ENCODE measurements around the gene ZNF302.

ZNF302 gene

GRCh38 chr19:34690372-34690771 lies 12.9 kb downstream of the ZNF302 start:
- peaks cover 13% of the 10 kb centered on the region for H3K9me3 ChIP-seq (ENCODE audit: low read length)
- H2AFZ ChIP-seq (ENCODE audit: low read length) = no peak overlapping the region
- H3K4me3 ChIP-seq (ENCODE audit: low read depth, low read length, poor library complexity, severe bottlenecking) = no peak overlapping the region
- H3K9me2 ChIP-seq (ENCODE audit: low read depth, low read length) = no peaks in the 10 kb centered on the region
- TF ChIP-seq EZH2 (IDR thresholded peaks at IDR 0.05; ENCODE audit: borderline replicate concordance, low read length) = no peak
- no peak for TF ChIP-seq CTCF (IDR thresholded peaks at IDR 0.05; ENCODE audit: low read length)
- no peaks in the 10 kb centered on the region for H3F3A ChIP-seq (ENCODE audit: insufficient read depth, low read length)
- no peaks in the 10 kb centered on the region for H4K20me1 ChIP-seq (ENCODE audit: insufficient read depth, low read length)
- no peaks in the 10 kb centered on the region for H3K36me3 ChIP-seq (ENCODE audit: insufficient read depth, low read length)
- no peaks in the 10 kb centered on the region for H3K79me2 ChIP-seq (ENCODE audit: insufficient read depth, low read length)
- H3K4me1 ChIP-seq (ENCODE audit: insufficient read depth, low read length, severe bottlenecking) = no peaks in the 10 kb centered on the region
- H3K4me2 ChIP-seq (ENCODE audit: low read length) = no peak overlapping the region
- no peak overlapping the region for H3K27ac ChIP-seq (ENCODE audit: low read depth, low read length, poor library complexity, severe bottlenecking)
- no peaks in the 10 kb centered on the region for H3K27me3 ChIP-seq (ENCODE audit: insufficient read depth, low read length)
- H3K9ac ChIP-seq (ENCODE audit: low read length) = no peak overlapping the region

GRCh38 chr19:34692549-34692948 lies 15.1 kb downstream of the ZNF302 start:
- H3K9me2 ChIP-seq (ENCODE audit: low read depth, low read length) = no peaks in the 10 kb centered on the region
- no peaks in the 10 kb centered on the region for H3K79me2 ChIP-seq (ENCODE audit: insufficient read depth, low read length)
- H3K27ac ChIP-seq (ENCODE audit: low read depth, low read length, poor library complexity, severe bottlenecking) = no peak overlapping the region
- H3K4me1 ChIP-seq (ENCODE audit: insufficient read depth, low read length, severe bottlenecking) = no peaks in the 10 kb centered on the region
- no peak overlapping the region for H3K9ac ChIP-seq (ENCODE audit: low read length)
- no peaks in the 10 kb centered on the region for H3K36me3 ChIP-seq (ENCODE audit: insufficient read depth, low read length)
- H3F3A ChIP-seq (ENCODE audit: insufficient read depth, low read length) = no peaks in the 10 kb centered on the region
- no peaks in the 10 kb centered on the region for H3K9me3 ChIP-seq (ENCODE audit: low read length)
- TF ChIP-seq CTCF (IDR thresholded peaks at IDR 0.05; ENCODE audit: low read length) (no peak), EZH2 (IDR thresholded peaks at IDR 0.05; ENCODE audit: borderline replicate concordance, low read length) (no peak)
- no peak overlapping the region for H2AFZ ChIP-seq (ENCODE audit: low read length)
- no peak overlapping the region for H3K4me2 ChIP-seq (ENCODE audit: low read length)
- H4K20me1 ChIP-seq (ENCODE audit: insufficient read depth, low read length) = no peaks in the 10 kb centered on the region
- no peak overlapping the region for H3K4me3 ChIP-seq (ENCODE audit: low read depth, low read length, poor library complexity, severe bottlenecking)
- no peaks in the 10 kb centered on the region for H3K27me3 ChIP-seq (ENCODE audit: insufficient read depth, low read length)

GRCh38 chr19:34707661-34708060 lies 30.2 kb downstream of the ZNF302 start:
- no peak overlapping the region for H3K9ac ChIP-seq (ENCODE audit: low read length)
- H3K4me3 ChIP-seq (ENCODE audit: low read depth, low read length, poor library complexity, severe bottlenecking) = no peak overlapping the region
- no peaks in the 10 kb centered on the region for H3K4me1 ChIP-seq (ENCODE audit: insufficient read depth, low read length, severe bottlenecking)
- no peak overlapping the region for H3K27ac ChIP-seq (ENCODE audit: low read depth, low read length, poor library complexity, severe bottlenecking)
- no peaks in the 10 kb centered on the region for H3K9me2 ChIP-seq (ENCODE audit: low read depth, low read length)
- no peak overlapping the region for H3K4me2 ChIP-seq (ENCODE audit: low read length)
- H4K20me1 ChIP-seq (ENCODE audit: insufficient read depth, low read length) = no peaks in the 10 kb centered on the region
- H3K36me3 ChIP-seq (ENCODE audit: insufficient read depth, low read length) = no peaks in the 10 kb centered on the region
- H2AFZ ChIP-seq (ENCODE audit: low read length) = no peak overlapping the region
- H3K79me2 ChIP-seq (ENCODE audit: insufficient read depth, low read length) = no peaks in the 10 kb centered on the region
- no peak for TF ChIP-seq CTCF (IDR thresholded peaks at IDR 0.05; ENCODE audit: low read length)
- no peak for TF ChIP-seq EZH2 (IDR thresholded peaks at IDR 0.05; ENCODE audit: borderline replicate concordance, low read length)
- no peaks in the 10 kb centered on the region for H3K27me3 ChIP-seq (ENCODE audit: insufficient read depth, low read length)
- no peaks in the 10 kb centered on the region for H3F3A ChIP-seq (ENCODE audit: insufficient read depth, low read length)
- no peaks in the 10 kb centered on the region for H3K9me3 ChIP-seq (ENCODE audit: low read length)
